CD4-positive, alpha-beta T cell (primary cell): Measurements from ENCODE around the gene SEMA5A. TPM values are rescaled to one million over a fixed set of nuclear protein-coding genes. Genes with fewer than 3 reads are reported as not detected.

Experiments
- ATAC-seq: fragments of 200-7000 bp; cut with Tn5 transposase; one replicate; pipeline ENCODE4 v1.10.0; 2022; ENCODE audit warnings: mild to moderate bottlenecking; ENCODE audit not compliant: poor library complexity
- CTCF ChIA-PET: fragments of 350-600 bp; sonication (Branson Sonifier 250); formaldehyde crosslinking; loops from one replicate; lab custom pipeline; 2021; ENCODE audit warnings: antibody characterized with exemption, inconsistent platforms; lab: Charles Lee
- POLR2A ChIA-PET: fragments of 350-600 bp; sonication (Branson Sonifier 250); formaldehyde crosslinking; loops from one replicate; lab custom pipeline; 2021; ENCODE audit warnings: antibody characterized with exemption, inconsistent platforms; lab: Charles Lee
- DNase-seq, 14 experiments: peaks; one replicate each; pipeline ENCODE4 v3.0.0-alpha.2; 2013 to 2020; ENCODE audit warnings: mixed read lengths in 2 of 14
- H3K27ac ChIP-seq, 2 donors: one replicate each; pipeline versions ENCODE4 v1.5.1 to v1.7.0; 2013; ENCODE audit warnings: low read length in 2 of 2, low read depth in 1 of 2, mild to moderate bottlenecking in 1 of 2
- H3K27me3 ChIP-seq, 2 experiments: 1 replicate in 1 of 2; 2 replicates in 1 of 2; pipeline versions ENCODE4 v1.6.1 to v1.7.0; 2013; ENCODE audit warnings: low read length in 2 of 2, control low read depth in 1 of 2, mild to moderate bottlenecking in 1 of 2, moderate library complexity in 1 of 2; ENCODE audit not compliant: insufficient read depth in 2 of 2, control insufficient read depth in 1 of 2
- H3K36me3 ChIP-seq: one replicate; pipeline ENCODE4 v1.6.1; 2013; ENCODE audit warnings: low read length, control low read depth; ENCODE audit not compliant: insufficient read depth
- H3K4me1 ChIP-seq: one replicate; pipeline ENCODE4 v1.6.1; 2013; ENCODE audit warnings: low read length, control low read depth; ENCODE audit not compliant: insufficient read depth
- H3K4me3 ChIP-seq: one replicate; pipeline ENCODE4 v1.5.1; 2013; ENCODE audit warnings: mild to moderate bottlenecking, low read length, moderate library complexity
- H3K9me3 ChIP-seq, 2 experiments: 1 replicate in 1 of 2; 2 replicates in 1 of 2; pipeline versions ENCODE4 v1.6.1 to v1.7.0; 2013; ENCODE audit warnings: low read length in 2 of 2, mild to moderate bottlenecking in 2 of 2, control low read depth in 1 of 2, moderate library complexity in 1 of 2; ENCODE audit not compliant: control insufficient read depth in 1 of 2, insufficient read depth in 1 of 2
- H3K27ac Mint-ChIP-seq: one replicate; pipeline ENCODE4 v1.8.0; 2020; ENCODE audit warnings: mixed read lengths
- H3K27me3 Mint-ChIP-seq: one replicate; pipeline ENCODE4 v1.8.0; 2021; ENCODE audit warnings: mixed read lengths
- H3K36me3 Mint-ChIP-seq: one replicate; pipeline ENCODE4 v1.8.0; 2021; ENCODE audit warnings: low read depth, mixed read lengths
- H3K4me1 Mint-ChIP-seq: one replicate; pipeline ENCODE4 v1.8.0; 2021; ENCODE audit warnings: low read depth, mixed read lengths
- H3K4me3 Mint-ChIP-seq: one replicate; pipeline ENCODE4 v1.8.0; 2020; ENCODE audit warnings: mild to moderate bottlenecking, mixed read lengths
- H3K9me3 Mint-ChIP-seq: one replicate; pipeline ENCODE4 v1.8.0; 2020; ENCODE audit warnings: mixed read lengths
- CTCF ChIP-seq: fragments of 200-600 bp; IDR thresholded peaks from one replicate; pipeline ENCODE4 v1.8.0; 2022; ENCODE audit warnings: antibody characterized with exemption, mild to moderate bottlenecking
- intact Hi-C, 2 experiments: fragments of 100-400 bp; cut with DNase I in 1 of 2; cut with micrococcal nuclease in 1 of 2; formaldehyde crosslinking; loops; one replicate each; pipeline versions ENCODE4 v1.15.1 to v1.9.0; 2023 to 2025; cut with DNase I, micrococcal nuclease
- total RNA-seq, 174 experiments: library from RNA in 2 of 174; stranded (reverse) in 2 of 174; gene quantifications; one replicate each; pipeline ENCODE4 v1.2.3 and lab custom pipeline; 2021 to 2026

Gene SEMA5A
- total RNA-seq, 2 experiments from 2014 or later, result 2.0 to 2.9 TPM

DNA sequence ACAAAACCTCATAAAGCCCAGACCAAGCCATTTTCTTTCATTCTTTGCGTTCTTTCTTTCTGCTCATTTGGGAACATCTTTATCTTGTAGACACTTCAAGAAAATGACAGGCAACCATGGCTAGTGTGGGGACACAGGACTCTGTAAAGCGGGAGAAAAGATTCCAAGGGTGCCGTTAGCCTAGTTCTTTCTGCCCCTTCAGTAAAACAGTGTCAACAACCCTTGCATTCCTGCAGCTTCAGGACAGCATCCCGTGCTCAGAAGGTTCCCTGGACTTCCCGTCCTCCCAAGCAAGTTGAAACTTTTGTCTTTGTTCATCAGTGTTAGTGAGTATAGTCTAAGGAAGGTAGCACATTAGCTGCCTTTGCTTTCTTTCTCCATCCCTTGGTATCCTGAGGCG lies 42.4 kb upstream of the SEMA5A start:
- no peaks in the 10 kb centered on the region for H3K27me3 ChIP-seq
- no peaks in the 10 kb centered on the region for H3K36me3 Mint-ChIP-seq
- DNase-seq (no peak), ATAC-seq (no peak)
- no peak overlapping the region for H3K27ac Mint-ChIP-seq
- no peaks in the 10 kb centered on the region for H3K36me3 ChIP-seq
- no peaks in the 10 kb centered on the region for H3K27me3 Mint-ChIP-seq
- no peak overlapping the region for H3K27ac ChIP-seq
- no peaks in the 10 kb centered on the region for H3K4me1 Mint-ChIP-seq
- no peak overlapping the region for H3K4me3 ChIP-seq
- no peak overlapping the region for H3K4me3 Mint-ChIP-seq
- no peaks in the 10 kb centered on the region for H3K4me1 ChIP-seq
- intact Hi-C loops, result no loop called here
- POLR2A ChIA-PET, result no interaction called here
- peaks cover 3 to 4% of the 10 kb centered on the region in 2 experiments for H3K9me3 ChIP-seq
- CTCF ChIA-PET, result no interaction called here
- H3K9me3 Mint-ChIP-seq, result peaks cover 3% of the 10 kb centered on the region
- no peak for TF ChIP-seq CTCF

DNA sequence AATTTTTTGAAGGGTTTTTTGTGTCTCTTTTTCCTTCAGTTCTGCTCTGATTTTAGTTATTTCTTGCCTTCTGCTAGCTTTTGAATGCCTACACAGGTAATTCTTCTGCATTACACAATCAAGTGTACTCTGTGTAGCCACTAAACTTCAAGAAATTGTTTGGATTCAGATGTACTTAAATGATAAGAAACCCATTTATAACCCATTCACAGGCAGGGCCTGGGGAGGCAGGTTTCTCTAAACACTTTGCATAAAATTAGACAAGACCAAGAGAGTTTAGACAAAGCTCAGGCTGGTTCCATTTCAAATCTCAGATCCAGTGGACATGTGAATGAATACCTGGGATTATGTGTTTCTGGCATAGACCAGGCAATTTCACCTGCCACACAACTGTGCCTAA lies 41.3 kb upstream of the SEMA5A start:
- Mint-ChIP-seq H3K4me1 (no peaks in the 10 kb centered on the region), H3K36me3 (no peaks in the 10 kb centered on the region), H3K4me3 (no peak overlapping the region), H3K27ac (no peak overlapping the region), H3K9me3 (peaks cover 3% of the 10 kb centered on the region), H3K27me3 (no peaks in the 10 kb centered on the region)
- peaks cover 3 to 4% of the 10 kb centered on the region in 2 experiments for H3K9me3 ChIP-seq
- no peaks in the 10 kb centered on the region for H3K36me3 ChIP-seq
- no peak overlapping the region for H3K4me3 ChIP-seq
- TF ChIP-seq CTCF, result no peak
- DNase-seq (no peak), ATAC-seq (no peak)
- H3K27ac ChIP-seq, result no peak overlapping the region
- ChIA-PET CTCF (no interaction called here), POLR2A (no interaction called here)
- no peaks in the 10 kb centered on the region for H3K4me1 ChIP-seq
- intact Hi-C loops, result no loop called here
- H3K27me3 ChIP-seq, result no peaks in the 10 kb centered on the region

- ChIA-PET CTCF (interaction anchor here (1.2 kb wide), 1 partner anchor 17 kb away, joined by 3 read pairs; no protein-coding TSS in a partner anchor), POLR2A (no interaction called here)
- Mint-ChIP-seq H3K4me3 (no peak overlapping the region), H3K27ac (no peak overlapping the region), H3K9me3 (peaks cover 2% of the 10 kb centered on the region), H3K27me3 (no peaks in the 10 kb centered on the region), H3K4me1 (no peaks in the 10 kb centered on the region), H3K36me3 (no peaks in the 10 kb centered on the region)
- Histone ChIP-seq H3K9me3 (peaks cover 2 to 3% of the 10 kb centered on the region in 2 experiments), H3K4me3 (no peak overlapping the region), H3K27ac (no peak overlapping the region), H3K4me1 (no peaks in the 10 kb centered on the region), H3K36me3 (no peaks in the 10 kb centered on the region), H3K27me3 (no peaks in the 10 kb centered on the region)
- intact Hi-C loops, result no loop called here
- DNase-seq, result no peak
- no peak for ATAC-seq
- TF ChIP-seq CTCF, result no peak
Observed at GRCh38 chr5:9582406-9582805, 36.5 kb upstream of the SEMA5A start.
